ENCODE measurements around the gene SLC22A23. TPM values are rescaled to one million over a fixed set of nuclear protein-coding genes. Genes with fewer than 3 reads are reported as not detected.
A peak's percentile ranks its signal among the peaks of the same experiment; 100 is the strongest.

The SLC22A23 gene
- total and polyA plus RNA-seq, 2 of the 4 experiments (the other 2 are of a cell fraction): 0.72 to 1.6 TPM

GRCh38 chr6:3346476-3346875 is 110.4 kb downstream of the SLC22A23 start:
- Histone ChIP-seq H4K91ac (ENCODE audit: insufficient read depth, low read depth, low read length) (no peak overlapping the region), H3K18ac (ENCODE audit: low read depth, low read length) (no peak overlapping the region), H3K4ac (ENCODE audit: low read depth, low read length) (no peak overlapping the region), H3K79me1 (ENCODE audit: low read depth in 1 of 2, low read length in 2 of 2) (no peaks in the 10 kb centered on the region), H3K56ac (ENCODE audit: extremely low read depth, insufficient read depth, low read length) (no peak overlapping the region), H3K27me3 (ENCODE audit: control insufficient read depth, insufficient read depth, low read length) (peaks cover 24% of the 10 kb centered on the region), H3K14ac (replicated peaks; ENCODE audit: low read depth, low read length) (no peak overlapping the region), H3K9me3 (ENCODE audit: control insufficient read depth, insufficient read depth, low read length) (no peaks in the 10 kb centered on the region), H2BK5ac (ENCODE audit: low read depth, low read length, poor library complexity, severe bottlenecking) (no peak overlapping the region), H2BK120ac (ENCODE audit: low read depth, low read length) (no peak overlapping the region), H4K5ac (ENCODE audit: low read depth, low read length) (no peak overlapping the region), H3K4me2 (ENCODE audit: low read depth, low read length) (no peak overlapping the region), H3K23ac (ENCODE audit: low read depth, low read length) (no peak overlapping the region), H3K9ac (ENCODE audit: low read depth, low read length) (no peak overlapping the region), H2AK5ac (ENCODE audit: low read depth, low read length) (no peak overlapping the region), H2BK15ac (ENCODE audit: low read depth, low read length) (no peak overlapping the region), H2AK9ac (replicated peaks; ENCODE audit: low read depth, low read length, poor library complexity) (no peak overlapping the region), H2BK20ac (ENCODE audit: low read depth, low read length) (no peak overlapping the region), H4K8ac (ENCODE audit: low read depth in 2 of 2, low read length in 2 of 2) (no peak overlapping the region), H3K4me1 (ENCODE audit: control insufficient read depth, insufficient read depth, low read length) (no peaks in the 10 kb centered on the region), H3K27ac (ENCODE audit: insufficient read depth, low read length) (no peak overlapping the region), H4K20me1 (ENCODE audit: insufficient read depth, low read length) (no peaks in the 10 kb centered on the region), H3K9me1 (ENCODE audit: insufficient read depth, low read length) (no peaks in the 10 kb centered on the region), H3K36me3 (ENCODE audit: control insufficient read depth, insufficient read depth, low read length) (no peaks in the 10 kb centered on the region), H3K4me3 (ENCODE audit: insufficient read depth, low read depth, low read length) (no peak overlapping the region), H2AFZ (replicated peaks; ENCODE audit: low read length, poor library complexity) (peak overlapping the region; percentile 3)
- ATAC-seq (ENCODE audit: low read depth) (no peak), DNase-seq (no peak)
- ChIA-PET POLR2A (ENCODE audit: unreplicated experiment) (no interaction called here), CTCF (no interaction called here)
- no peak for TF ChIP-seq ELK1 (IDR thresholded peaks at IDR 0.05; ENCODE audit: borderline replicate concordance, low read depth, low read length)
- TF ChIP-seq NFE2L2 (IDR thresholded peaks at IDR 0.05; ENCODE audit: low read depth, low read length): no peak
- TF ChIP-seq RAD21 (IDR thresholded peaks at IDR 0.05; ENCODE audit: low read length): no peak
- TF ChIP-seq RFX5 (IDR thresholded peaks at IDR 0.05; ENCODE audit: low read depth, low read length): no peak
- no peak for TF ChIP-seq MAFK (IDR thresholded peaks at IDR 0.05; ENCODE audit: low read depth, low read length)
- no peak for TF ChIP-seq CTCF (conservative IDR thresholded peaks at IDR 0.05; ENCODE audit: low read depth, low read length)
- no peak for TF ChIP-seq RCOR1 (IDR thresholded peaks at IDR 0.05; ENCODE audit: insufficient replicate concordance, low read length)
- no peak for TF ChIP-seq FOS (IDR thresholded peaks at IDR 0.05; ENCODE audit: low read depth, low read length)
- no peak for TF ChIP-seq MAZ (IDR thresholded peaks at IDR 0.05; ENCODE audit: borderline replicate concordance, low read depth, low read length)
- no peak for TF ChIP-seq MXI1 (IDR thresholded peaks at IDR 0.05; ENCODE audit: borderline replicate concordance, low read depth, low read length)
- no peak for TF ChIP-seq SMC3 (IDR thresholded peaks at IDR 0.05; ENCODE audit: low read depth, low read length)
- TF ChIP-seq POLR2A (IDR thresholded peaks at IDR 0.05; ENCODE audit: low read depth, low read length): no peak
- TF ChIP-seq BHLHE40 (IDR thresholded peaks at IDR 0.05; ENCODE audit: low read depth, low read length): no peak
- TF ChIP-seq CHD1 (IDR thresholded peaks at IDR 0.05; ENCODE audit: low read depth, low read length): no peak
- in situ Hi-C loops (cut with MboI; ENCODE audit: low sequenced_read_pairs): no loop called here
- dilution Hi-C loops (cut with HindIII; ENCODE audit: low sequenced_read_pairs, unreplicated experiment): no loop called here
- BruUV-seq (replicated peaks): no TSS peak
- WGBS, 2 experiments (ENCODE audit: extremely low coverage in 2 of 2, insufficient read length in 1 of 2): no CpG with 5 or more reads among the region's 2 CpGs
- intact Hi-C loops (cut with micrococcal nuclease): no loop called here
